Immature natural killer cell (primary cell): Measurements from ENCODE around the gene GNB4. TPM values are rescaled to one million over a fixed set of nuclear protein-coding genes. Genes with fewer than 3 reads are reported as not detected.
A peak's percentile ranks its signal among the peaks of the same experiment; 100 is the strongest.

Experiments used
- DNase-seq, 3 donors: peaks; one replicate each; pipeline ENCODE4 v3.0.0; 2022; ENCODE audit warnings: mixed read lengths in 1 of 3
- H3K27ac Mint-ChIP-seq, 6 donors: one replicate each; pipeline ENCODE4 v1.8.0; 2020; ENCODE audit warnings: mixed read lengths in 6 of 6, mild to moderate bottlenecking in 5 of 6, inconsistent platforms in 4 of 6, moderate library complexity in 3 of 6
- H3K27me3 Mint-ChIP-seq, 3 donors: one replicate each; pipeline ENCODE4 v1.8.0; 2020 to 2021; ENCODE audit warnings: low read depth in 3 of 3, mild to moderate bottlenecking in 3 of 3, mixed read lengths in 3 of 3, moderate library complexity in 3 of 3, inconsistent platforms in 1 of 3
- H3K36me3 Mint-ChIP-seq, 3 donors: one replicate each; pipeline ENCODE4 v1.8.0; 2020; ENCODE audit warnings: mixed read lengths in 3 of 3, inconsistent platforms in 2 of 3, mild to moderate bottlenecking in 2 of 3
- H3K4me1 Mint-ChIP-seq, 2 donors: one replicate each; pipeline ENCODE4 v1.8.0; 2020; ENCODE audit warnings: inconsistent platforms in 2 of 2, mild to moderate bottlenecking in 2 of 2, mixed read lengths in 2 of 2, moderate library complexity in 1 of 2
- H3K4me3 Mint-ChIP-seq, 5 donors: one replicate each; pipeline ENCODE4 v1.8.0; 2020; ENCODE audit warnings: mild to moderate bottlenecking in 5 of 5, mixed read lengths in 5 of 5, inconsistent platforms in 3 of 5, moderate library complexity in 3 of 5
- H3K9me3 Mint-ChIP-seq, 6 donors: one replicate each; pipeline ENCODE4 v1.8.0; 2020; ENCODE audit warnings: mild to moderate bottlenecking in 6 of 6, mixed read lengths in 6 of 6, inconsistent platforms in 4 of 6, moderate library complexity in 3 of 6
- polyA plus RNA-seq, 3 donors: library from polyadenylated mRNA; unstranded; fragments of 300-500 nt; fragmentation: Illumina TruSeq; gene quantifications; one replicate each; pipeline ENCODE4 v1.2.3, GENCODE V29; 2021

The GNB4 gene
- polyA plus RNA-seq, 3 donors from 2014 or later: 2.2 to 12.3 (median 3.0) TPM

DNA sequence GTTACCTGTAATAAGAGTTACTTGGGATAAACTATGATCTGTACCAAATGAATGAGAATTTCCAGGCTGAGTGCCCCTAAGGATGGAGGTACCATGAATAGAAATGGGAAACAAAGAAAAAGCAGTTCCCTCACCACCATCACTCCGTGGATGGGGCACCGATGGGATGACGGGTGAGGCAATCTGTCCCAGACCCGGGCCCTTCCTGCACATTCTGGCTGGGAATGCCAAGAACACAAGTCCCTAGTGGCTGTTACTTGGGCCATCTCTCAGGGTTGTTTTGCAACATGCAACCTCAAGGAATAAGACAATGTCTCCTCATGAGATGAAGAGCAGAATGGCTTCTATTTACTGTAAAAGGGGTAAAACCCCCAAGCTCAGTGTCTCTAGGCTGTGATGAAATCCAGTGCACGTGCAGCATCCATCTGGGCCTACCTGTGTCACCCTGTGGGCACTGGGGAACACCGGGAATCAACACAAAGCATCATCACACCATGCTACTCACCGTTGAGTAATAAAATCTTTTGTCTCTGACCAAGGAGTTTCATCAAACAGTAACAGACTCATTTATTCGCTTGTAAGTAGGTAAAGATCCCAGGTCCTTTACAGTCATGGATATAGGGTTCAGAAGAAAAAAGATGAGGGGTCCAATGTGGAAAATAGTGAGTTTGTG lies 22.3 kb downstream of the GNB4 start:
- Mint-ChIP-seq H3K9me3 (no peaks in the 10 kb centered on the region), H3K27me3 (peaks cover 0 to 5% (median 1%) of the 10 kb centered on the region in 3 donors), H3K27ac (no peak overlapping the region), H3K36me3 (no peaks in the 10 kb centered on the region), H3K4me3 (no peak overlapping the region), H3K4me1 (no peaks in the 10 kb centered on the region)
- no peak for DNase-seq

DNA sequence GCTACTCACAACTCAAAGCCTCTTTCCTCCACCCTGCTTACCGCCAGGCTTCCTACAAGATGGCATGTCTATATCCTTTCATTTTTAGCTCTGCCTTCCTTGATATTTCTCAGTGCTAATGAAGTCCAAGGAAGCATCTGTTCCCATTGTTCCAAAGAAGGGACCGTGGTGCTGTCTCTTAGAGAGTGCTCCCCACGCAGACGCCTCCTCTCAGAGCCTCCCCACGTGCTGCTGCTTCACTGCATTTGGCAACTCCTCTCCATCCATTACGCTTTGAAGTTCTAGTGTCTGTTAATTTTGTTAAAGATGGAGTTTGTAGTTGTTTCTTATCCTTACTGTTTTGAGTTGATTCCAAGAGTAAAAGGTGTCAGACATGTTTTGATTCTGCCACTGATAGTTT lies 26.2 kb downstream of the GNB4 start:
- H3K36me3 Mint-ChIP-seq: no peaks in the 10 kb centered on the region
- H3K4me1 Mint-ChIP-seq: no peaks in the 10 kb centered on the region
- no peak for DNase-seq
- H3K27me3 Mint-ChIP-seq: peaks cover 0 to 5% (median 3%) of the 10 kb centered on the region in 3 donors
- H3K27ac Mint-ChIP-seq: no peak overlapping the region
- H3K4me3 Mint-ChIP-seq: no peak overlapping the region
- H3K9me3 Mint-ChIP-seq: no peaks in the 10 kb centered on the region

- H3K9me3 Mint-ChIP-seq: no peaks in the 10 kb centered on the region
- peaks cover 0 to 5% (median 2%) of the 10 kb centered on the region in 3 donors for H3K27me3 Mint-ChIP-seq
- H3K36me3 Mint-ChIP-seq: peaks cover 0 to 4% (median 0%) of the 10 kb centered on the region in 3 donors
- no peak for DNase-seq
- H3K4me1 Mint-ChIP-seq: no peaks in the 10 kb centered on the region
- no peak overlapping the region for H3K27ac Mint-ChIP-seq
- H3K4me3 Mint-ChIP-seq: no peak overlapping the region
These were observed 29.8 kb downstream of the GNB4 start for GRCh38 chr3:179421500-179421899.

- no peaks in the 10 kb centered on the region for H3K9me3 Mint-ChIP-seq
- H3K27me3 Mint-ChIP-seq: peaks cover 0 to 2% (median 0%) of the 10 kb centered on the region in 3 donors
- no peak for DNase-seq
- no peak overlapping the region for H3K27ac Mint-ChIP-seq
- H3K36me3 Mint-ChIP-seq: peaks cover 0 to 4% (median 0%) of the 10 kb centered on the region in 3 donors
- no peaks in the 10 kb centered on the region for H3K4me1 Mint-ChIP-seq
- H3K4me3 Mint-ChIP-seq: no peak overlapping the region
These were observed 32.7 kb downstream of the GNB4 start for GRCh38 chr3:179418610-179419009.

GRCh38 chr3:179416681-179417080 lies 34.6 kb downstream of the GNB4 start:
- Mint-ChIP-seq H3K4me3 (no peak overlapping the region), H3K27ac (no peak overlapping the region), H3K27me3 (no peaks in the 10 kb centered on the region), H3K36me3 (peaks cover 0 to 4% (median 0%) of the 10 kb centered on the region in 3 donors), H3K9me3 (no peaks in the 10 kb centered on the region), H3K4me1 (no peaks in the 10 kb centered on the region)
- no peak for DNase-seq

DNA sequence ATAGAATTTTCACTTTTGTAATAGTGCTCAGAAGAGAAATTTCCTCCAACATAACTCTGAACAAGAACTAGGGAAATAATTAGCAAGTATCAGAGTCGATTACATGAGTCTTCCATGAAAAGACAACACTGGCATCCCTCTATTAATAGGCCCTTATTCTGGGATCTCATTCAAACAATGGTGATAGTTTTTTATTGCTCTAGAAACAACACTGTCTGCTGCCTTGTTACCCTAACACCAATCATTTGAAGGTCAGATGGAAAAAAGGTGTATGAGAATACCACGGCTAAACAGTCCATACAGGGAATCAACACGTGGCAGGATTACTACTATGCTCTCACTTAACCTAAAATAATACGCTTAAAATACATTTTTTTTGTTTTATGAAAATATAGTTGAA lies 35.9 kb downstream of the GNB4 start:
- no peaks in the 10 kb centered on the region for H3K9me3 Mint-ChIP-seq
- no peak overlapping the region for H3K4me3 Mint-ChIP-seq
- H3K27me3 Mint-ChIP-seq: no peaks in the 10 kb centered on the region
- no peak for DNase-seq
- no peak overlapping the region for H3K27ac Mint-ChIP-seq
- no peaks in the 10 kb centered on the region for H3K4me1 Mint-ChIP-seq
- H3K36me3 Mint-ChIP-seq: peaks cover 0 to 4% (median 0%) of the 10 kb centered on the region in 3 donors

- Mint-ChIP-seq H3K27ac (no peak overlapping the region), H3K4me3 (no peak overlapping the region), H3K4me1 (no peaks in the 10 kb centered on the region), H3K27me3 (no peaks in the 10 kb centered on the region), H3K36me3 (peaks cover 0 to 4% (median 0%) of the 10 kb centered on the region in 3 donors), H3K9me3 (no peaks in the 10 kb centered on the region)
- DNase-seq: no peak
These were observed 36.5 kb downstream of the GNB4 start for GRCh38 chr3:179414804-179415203.

GRCh38 chr3:179410999-179411398 lies 40.3 kb downstream of the GNB4 start:
- no peaks in the 10 kb centered on the region for H3K4me1 Mint-ChIP-seq
- DNase-seq: no peak
- no peak overlapping the region for H3K4me3 Mint-ChIP-seq
- H3K36me3 Mint-ChIP-seq: no peaks in the 10 kb centered on the region
- no peaks in the 10 kb centered on the region for H3K9me3 Mint-ChIP-seq
- H3K27me3 Mint-ChIP-seq: peaks cover 0 to 2% (median 0%) of the 10 kb centered on the region in 3 donors
- no peak overlapping the region for H3K27ac Mint-ChIP-seq

DNA sequence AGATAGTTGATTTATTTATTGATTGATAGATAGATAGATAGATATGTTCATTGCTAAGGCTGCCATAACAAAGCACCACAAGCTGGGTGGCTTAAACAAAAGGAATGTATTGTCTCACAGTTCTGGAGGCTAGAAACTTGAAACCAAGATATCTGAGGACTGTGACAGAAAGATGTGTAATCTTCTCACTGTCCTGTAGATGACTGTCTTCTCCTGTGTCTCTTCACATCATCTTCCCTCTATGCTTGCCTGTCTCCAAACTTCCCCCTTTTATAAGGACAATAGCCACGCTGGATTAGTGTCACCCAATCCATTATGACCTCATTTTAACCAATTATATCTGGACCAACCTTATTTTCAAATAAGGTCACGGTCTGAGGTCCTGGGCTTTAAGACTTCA lies 40.9 kb downstream of the GNB4 start:
- DNase-seq: no peak
- Mint-ChIP-seq H3K36me3 (no peaks in the 10 kb centered on the region), H3K4me3 (no peak overlapping the region), H3K9me3 (no peaks in the 10 kb centered on the region), H3K27ac (no peak overlapping the region), H3K4me1 (no peaks in the 10 kb centered on the region), H3K27me3 (peaks cover 0 to 2% (median 0%) of the 10 kb centered on the region in 3 donors)

DNA sequence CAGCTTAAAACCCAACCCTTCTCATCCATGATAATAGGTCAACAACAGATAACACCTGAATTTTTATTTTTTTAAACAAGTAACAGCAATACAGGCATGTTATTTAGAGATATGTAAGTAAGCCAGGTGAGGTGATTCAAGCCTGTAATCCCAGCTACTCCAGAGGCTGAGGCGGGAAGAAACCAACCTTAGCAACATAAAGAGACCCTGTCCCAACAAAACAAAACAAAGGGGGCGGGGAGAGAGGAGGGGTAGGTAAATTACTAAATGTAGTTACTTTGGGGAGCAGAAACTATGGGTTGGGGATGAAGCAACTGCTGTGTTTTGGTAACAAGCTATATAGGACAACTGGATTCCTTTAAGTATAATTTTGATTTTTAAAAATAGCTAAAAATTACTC lies 47.0 kb downstream of the GNB4 start:
- Mint-ChIP-seq H3K36me3 (peaks cover 0 to 7% (median 0%) of the 10 kb centered on the region in 3 donors), H3K27me3 (peaks cover 0 to 2% (median 0%) of the 10 kb centered on the region in 3 donors), H3K4me3 (no peak overlapping the region), H3K27ac (no peak overlapping the region), H3K4me1 (peaks cover 3 to 12% of the 10 kb centered on the region in 2 donors), H3K9me3 (no peaks in the 10 kb centered on the region)
- no peak for DNase-seq

DNA sequence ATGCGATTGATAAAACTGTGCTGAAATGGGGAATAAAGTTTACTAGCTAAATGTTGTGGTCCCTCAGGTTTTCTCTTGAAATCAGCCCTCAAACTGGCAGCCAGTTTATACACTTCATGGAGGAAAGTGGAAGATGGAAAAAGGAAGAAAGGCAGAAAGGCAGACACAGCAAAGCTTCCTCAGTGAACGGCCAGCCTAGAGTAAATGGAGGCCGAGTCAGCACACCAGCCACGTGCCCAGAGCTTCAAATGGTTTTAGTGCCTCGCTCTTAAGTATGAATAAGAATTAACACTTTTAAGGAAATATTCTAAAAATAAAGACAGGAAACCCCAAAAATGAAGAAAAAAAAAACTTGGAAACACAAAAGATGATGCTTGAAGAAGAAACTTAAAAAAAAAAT lies 48.3 kb downstream of the GNB4 start:
- H3K27me3 Mint-ChIP-seq: no peaks in the 10 kb centered on the region
- no peak overlapping the region for H3K4me3 Mint-ChIP-seq
- peaks cover 3 to 12% of the 10 kb centered on the region in 2 donors for H3K4me1 Mint-ChIP-seq
- peak overlapping the region in 1 of 6 donors; percentile 59 for H3K27ac Mint-ChIP-seq
- H3K9me3 Mint-ChIP-seq: no peaks in the 10 kb centered on the region
- DNase-seq: no peak
- peaks cover 0 to 7% (median 0%) of the 10 kb centered on the region in 3 donors for H3K36me3 Mint-ChIP-seq

- no peak overlapping the region for H3K4me3 Mint-ChIP-seq
- no peak for DNase-seq
- no peaks in the 10 kb centered on the region for H3K9me3 Mint-ChIP-seq
- peaks cover 3 to 12% of the 10 kb centered on the region in 2 donors for H3K4me1 Mint-ChIP-seq
- peaks cover 5 to 7% (median 5%) of the 10 kb centered on the region in 3 donors for H3K36me3 Mint-ChIP-seq
- no peaks in the 10 kb centered on the region for H3K27me3 Mint-ChIP-seq
- H3K27ac Mint-ChIP-seq: no peak overlapping the region
These were observed 49.7 kb downstream of the GNB4 start for GRCh38 chr3:179401561-179401960.

DNA sequence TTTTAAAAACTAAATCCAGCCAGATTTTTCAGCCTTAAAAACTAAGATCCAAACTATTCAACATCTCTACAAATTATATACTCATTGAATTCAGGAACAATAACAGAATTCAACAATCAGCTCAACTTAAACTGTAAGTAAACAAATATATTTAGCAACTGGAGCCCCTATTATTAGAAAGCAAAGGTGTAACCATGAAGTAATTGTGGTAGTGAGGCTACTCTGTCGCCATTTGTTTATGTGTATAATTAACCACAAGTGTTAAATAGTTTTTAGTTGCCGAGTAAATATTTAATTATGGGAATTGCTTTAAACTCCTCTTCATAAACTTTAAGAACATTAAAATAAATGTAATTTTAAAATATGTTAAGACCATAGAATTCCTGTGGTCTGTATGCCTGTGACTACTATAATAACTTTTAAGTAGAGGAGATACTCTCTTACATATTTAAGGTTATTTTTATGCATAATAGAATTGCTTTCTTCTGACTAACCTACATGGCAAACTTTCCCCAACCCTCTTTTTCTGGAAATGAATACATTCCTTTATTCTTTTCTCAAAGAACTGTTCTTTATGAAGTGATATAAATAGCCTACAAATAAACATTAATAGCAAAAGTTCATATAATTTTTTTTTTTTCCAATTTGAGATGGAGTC lies 52.6 kb downstream of the GNB4 start:
- no peaks in the 10 kb centered on the region for H3K9me3 Mint-ChIP-seq
- H3K36me3 Mint-ChIP-seq: peaks cover 7 to 19% (median 11%) of the 10 kb centered on the region in 3 donors
- H3K4me1 Mint-ChIP-seq: peaks cover 0 to 5% of the 10 kb centered on the region in 2 donors
- H3K4me3 Mint-ChIP-seq: no peak overlapping the region
- DNase-seq: no peak
- no peak overlapping the region for H3K27ac Mint-ChIP-seq
- no peaks in the 10 kb centered on the region for H3K27me3 Mint-ChIP-seq

- no peaks in the 10 kb centered on the region for H3K4me1 Mint-ChIP-seq
- no peak overlapping the region for H3K4me3 Mint-ChIP-seq
- no peak for DNase-seq
- H3K36me3 Mint-ChIP-seq: peaks cover 20 to 44% (median 34%) of the 10 kb centered on the region in 3 donors
- H3K27ac Mint-ChIP-seq: no peak overlapping the region
- H3K27me3 Mint-ChIP-seq: no peaks in the 10 kb centered on the region
- no peaks in the 10 kb centered on the region for H3K9me3 Mint-ChIP-seq
These were observed 59.4 kb downstream of the GNB4 start for GRCh38 chr3:179391906-179392305.
